ENCODE results near the gene SAMD13. TPM values are rescaled to one million over a fixed set of nuclear protein-coding genes. Genes with fewer than 3 reads are reported as not detected.

The SAMD13 gene
- total RNA-seq, 4 donors from 2014 or later, result 0.77 to 5.7 (median 1.8) TPM; not detected in 1

DNA sequence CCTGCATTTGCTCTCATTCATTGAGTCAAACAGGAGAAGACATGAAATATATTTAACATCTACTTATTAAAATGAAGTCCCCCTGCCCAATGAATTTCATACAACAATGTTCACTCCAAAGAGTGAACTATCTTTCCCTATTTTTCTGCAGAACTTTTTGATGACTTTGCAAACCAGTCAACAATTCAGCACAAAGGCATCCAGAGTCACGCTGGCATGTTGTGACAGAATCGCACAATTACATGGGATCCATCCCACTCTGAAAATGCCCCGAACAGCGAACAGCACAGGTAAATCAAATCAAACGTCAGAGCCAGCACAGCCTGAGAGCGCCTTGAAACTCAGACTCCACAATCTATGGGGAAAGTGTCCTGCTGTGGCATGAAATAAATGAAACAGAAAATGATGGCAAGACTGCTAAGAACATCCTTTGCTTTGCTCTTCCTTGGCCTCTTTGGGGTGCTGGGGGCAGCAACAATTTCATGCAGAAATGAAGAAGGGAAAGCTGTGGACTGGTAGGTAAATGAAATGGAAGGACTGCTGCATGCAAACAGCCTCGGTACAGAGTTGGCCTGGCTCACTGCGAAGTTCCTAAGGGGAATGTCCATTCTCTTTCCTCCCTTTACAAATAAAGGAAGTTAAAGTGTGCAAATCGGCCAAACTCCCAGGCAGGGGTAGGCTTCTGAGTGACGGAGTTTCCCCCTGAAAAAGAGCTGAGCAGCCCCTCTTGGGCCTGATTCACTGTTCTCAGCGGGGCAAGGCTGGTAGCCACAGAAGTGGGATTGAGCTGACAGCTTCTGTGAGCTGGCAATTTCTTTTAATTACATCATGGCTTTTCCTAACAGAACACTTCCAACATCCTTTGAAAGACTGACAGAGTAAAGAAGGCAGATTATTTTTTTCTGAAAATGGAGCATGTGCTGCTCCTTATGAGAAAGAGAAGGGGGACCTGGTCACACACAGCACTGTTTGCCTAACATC lies 97.0 kb downstream of the SAMD13 start, which contains the start of gene DNASE2B:
TSS of gene DNASE2B (plus strand) at position 310 of the 981 bp plus-strand sequence. CDS start at position 391, 81 bp downstream.
- Histone ChIP-seq H3K4me3 (no peak within 1 kb of the TSS), H3K27me3 (no peaks in the 10 kb centered on the region), H3K27ac (no peak within 1 kb of the TSS), H3K9me3 (no peaks in the 10 kb centered on the region), H3K4me1 (no peaks in the 10 kb centered on the region), H3K36me3 (no peaks in the 10 kb centered on the region)
- no peak for DNase-seq
- no peak for TF ChIP-seq POLR2A (IDR thresholded peaks at IDR 0.05)
- intact Hi-C loops (cut with DNase I; ENCODE audit: low total_unique reads), result no loop called here

Small RNAs within 50 kb of the gene (small RNA-seq; reads per million reads assigned to genes)
- gene RF00410, result not detected

Other genes starting within 250 kb of the SAMD13 start
- 10 to 100 TPM; 13.3 to 75.1 (median 34.2) TPM for gene PRKACB, start 157.4 kb upstream of the SAMD13 start, total RNA-seq
- gene DNASE2B, start 96.8 kb downstream of the SAMD13 start, total RNA-seq, result not detected
- gene RPF1, start 177.6 kb downstream of the SAMD13 start, total RNA-seq, result 10 to 100 TPM; 27.8 to 72.9 (median 46.7) TPM
- gene SPATA1, start 204.7 kb downstream of the SAMD13 start, total RNA-seq, result 1 to 10 TPM in 1 of 4 donors, under 1 TPM in 2, not detected in 1; 0.26 to 3.5 (median 0.91) TPM
- 10 to 100 TPM in 3 of 4 donors, 1 to 10 TPM in 1; 6.7 to 62.3 (median 29.1) TPM for gene GNG5, start 204.9 kb downstream of the SAMD13 start, total RNA-seq